Rectal smooth muscle tissue (tissue), 1 donor: ENCODE results near the gene MN1.

Experiments used
- H3K27ac ChIP-seq: one replicate; pipeline ENCODE4 v1.7.0; 2013; ENCODE audit warnings: low read depth, low read length, inconsistent platforms
- H3K27me3 ChIP-seq: one replicate; pipeline ENCODE4 v1.7.0; 2013; ENCODE audit warnings: low read length; ENCODE audit not compliant: control insufficient read depth, insufficient read depth
- H3K36me3 ChIP-seq: one replicate; pipeline ENCODE4 v1.7.0; 2013; ENCODE audit warnings: low read length; ENCODE audit not compliant: control insufficient read depth, insufficient read depth
- H3K4me1 ChIP-seq: one replicate; pipeline ENCODE4 v1.7.0; 2013; ENCODE audit warnings: low read length; ENCODE audit not compliant: control insufficient read depth, insufficient read depth
- H3K4me3 ChIP-seq: one replicate; pipeline ENCODE4 v1.7.0; 2013; ENCODE audit warnings: low read length
- H3K9ac ChIP-seq: one replicate; pipeline ENCODE4 v1.7.0; 2013; ENCODE audit warnings: low read length

The MN1 gene

GRCh38 chr22:27783436-27784119 lies 18.0 kb downstream of the MN1 start:
- H3K4me1 ChIP-seq: peaks cover 2% of the 10 kb centered on the region

GRCh38 chr22:27782088-27782487 lies 19.5 kb downstream of the MN1 start:
- no peaks in the 10 kb centered on the region for H3K36me3 ChIP-seq
- no peak overlapping the region for H3K9ac ChIP-seq
- peaks cover 3% of the 10 kb centered on the region for H3K4me1 ChIP-seq
- no peak overlapping the region for H3K27ac ChIP-seq
- no peaks in the 10 kb centered on the region for H3K27me3 ChIP-seq
- no peak overlapping the region for H3K4me3 ChIP-seq

More at GRCh38 chr22:27783436-27784119, 18.0 kb downstream of the MN1 start:
- Histone ChIP-seq H3K27me3 (no peaks in the 10 kb centered on the region), H3K36me3 (no peaks in the 10 kb centered on the region), H3K9ac (no peak overlapping the region), H3K4me3 (no peak overlapping the region), H3K27ac (no peak overlapping the region)

- Histone ChIP-seq H3K27me3 (no peaks in the 10 kb centered on the region), H3K4me1 (peaks cover 11% of the 10 kb centered on the region), H3K27ac (no peak overlapping the region), H3K4me3 (no peak overlapping the region), H3K36me3 (no peaks in the 10 kb centered on the region), H3K9ac (no peak overlapping the region)
Observed at GRCh38 chr22:27780161-27780575, 21.4 kb downstream of the MN1 start.

GRCh38 chr22:27779643-27780042 lies 21.9 kb downstream of the MN1 start:
- Histone ChIP-seq H3K27ac (no peak overlapping the region), H3K9ac (no peak overlapping the region), H3K27me3 (no peaks in the 10 kb centered on the region), H3K4me1 (peaks cover 15% of the 10 kb centered on the region), H3K36me3 (no peaks in the 10 kb centered on the region), H3K4me3 (no peak overlapping the region)

- Histone ChIP-seq H3K4me1 (peaks cover 14% of the 10 kb centered on the region), H3K27ac (no peak overlapping the region), H3K9ac (no peak overlapping the region), H3K4me3 (no peak overlapping the region), H3K36me3 (no peaks in the 10 kb centered on the region), H3K27me3 (no peaks in the 10 kb centered on the region)
Observed at GRCh38 chr22:27778294-27779090, 23.1 kb downstream of the MN1 start.

- Histone ChIP-seq H3K4me1 (peaks cover 12% of the 10 kb centered on the region), H3K4me3 (no peak overlapping the region), H3K27ac (peak overlapping the region; percentile 36), H3K36me3 (no peaks in the 10 kb centered on the region), H3K27me3 (no peaks in the 10 kb centered on the region), H3K9ac (no peak overlapping the region)
Observed at GRCh38 chr22:27777128-27777527, 24.4 kb downstream of the MN1 start.

GRCh38 chr22:27776650-27776958 lies 25.0 kb downstream of the MN1 start:
- Histone ChIP-seq H3K9ac (no peak overlapping the region), H3K27me3 (no peaks in the 10 kb centered on the region), H3K27ac (peak overlapping the region; percentile 36), H3K4me1 (peaks cover 12% of the 10 kb centered on the region), H3K36me3 (no peaks in the 10 kb centered on the region), H3K4me3 (no peak overlapping the region)

GRCh38 chr22:27775758-27776649 lies 25.6 kb downstream of the MN1 start:
- Histone ChIP-seq H3K4me1 (peaks cover 12% of the 10 kb centered on the region), H3K36me3 (no peaks in the 10 kb centered on the region), H3K4me3 (peak overlapping the region; percentile 10), H3K27ac (no peak overlapping the region), H3K27me3 (no peaks in the 10 kb centered on the region), H3K9ac (no peak overlapping the region)

- Histone ChIP-seq H3K4me3 (peak overlapping the region; percentile 10), H3K27ac (no peak overlapping the region), H3K36me3 (no peaks in the 10 kb centered on the region), H3K27me3 (no peaks in the 10 kb centered on the region), H3K9ac (no peak overlapping the region), H3K4me1 (peaks cover 12% of the 10 kb centered on the region)
Observed at GRCh38 chr22:27775087-27775698, 26.4 kb downstream of the MN1 start.

- Histone ChIP-seq H3K4me3 (no peak overlapping the region), H3K27ac (no peak overlapping the region)
Observed at GRCh38 chr22:27774200-27774599, 27.4 kb downstream of the MN1 start.

GRCh38 chr22:27772984-27773498 lies 28.5 kb downstream of the MN1 start:
- Histone ChIP-seq H3K36me3 (no peaks in the 10 kb centered on the region), H3K27ac (no peak overlapping the region), H3K27me3 (no peaks in the 10 kb centered on the region), H3K4me1 (peaks cover 12% of the 10 kb centered on the region), H3K4me3 (no peak overlapping the region), H3K9ac (no peak overlapping the region)

More at GRCh38 chr22:27774200-27774599, 27.4 kb downstream of the MN1 start:
- Histone ChIP-seq H3K27me3 (no peaks in the 10 kb centered on the region), H3K36me3 (no peaks in the 10 kb centered on the region), H3K9ac (no peak overlapping the region), H3K4me1 (peaks cover 12% of the 10 kb centered on the region)
